ENCODE measurements around the gene TRAPPC2L.
"Not testable (repeated sequence)": the region's sequence is repeated elsewhere in the genome, so short reads cannot be mapped to it uniquely, and the experiment has no call there.

Gene TRAPPC2L

GRCh38 chr16:88878967-88879787, 22.2 kb downstream of the TRAPPC2L start:
- DNase-seq (ENCODE audit: low read depth): no peak

- DNase-seq (ENCODE audit: low read depth): no peak
Observed at GRCh38 chr16:88879788-88880055, 22.8 kb downstream of the TRAPPC2L start.

DNA sequence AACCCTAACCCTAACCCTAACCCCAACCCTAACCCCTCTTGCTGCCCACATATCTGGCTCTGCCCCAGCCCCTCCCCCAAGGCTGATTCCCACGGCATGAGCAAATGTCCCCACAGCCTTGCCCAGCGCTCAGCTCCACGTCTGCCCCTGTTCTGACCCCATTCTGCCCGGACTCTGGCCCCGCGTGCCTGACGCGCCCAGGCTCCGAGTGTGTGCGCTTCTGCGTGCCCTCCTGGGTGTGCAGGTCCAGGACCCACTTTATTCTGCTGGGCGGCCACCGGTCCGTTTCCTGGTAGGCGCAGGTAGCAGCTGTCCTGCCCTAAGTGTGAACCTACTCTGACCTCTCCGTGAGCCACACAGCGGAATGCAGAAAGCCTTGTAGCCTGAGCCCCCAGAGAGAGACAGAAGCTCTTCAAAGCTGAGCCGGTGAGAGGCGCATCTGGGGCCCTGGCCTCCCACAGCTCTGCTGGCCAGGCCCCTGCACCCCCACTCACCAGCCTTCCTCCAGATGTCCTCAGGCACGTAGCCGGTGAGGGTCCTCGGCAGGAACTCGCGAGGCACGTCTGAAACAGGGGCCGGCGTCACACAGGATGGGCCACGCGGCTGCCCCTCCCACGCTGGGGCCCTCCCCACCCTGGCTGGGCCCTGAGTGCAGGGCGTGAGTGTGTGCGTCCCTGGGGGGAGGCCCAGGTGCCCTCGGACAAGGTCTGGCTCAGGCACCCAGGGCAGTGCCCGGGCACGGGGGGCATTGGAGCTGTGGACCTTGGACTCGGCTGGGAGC, 23.5 kb downstream of the TRAPPC2L start:
- DNase-seq (ENCODE audit: low read depth): no peak

GRCh38 chr16:88881007-88881615, 24.2 kb downstream of the TRAPPC2L start:
- DNase-seq (ENCODE audit: low read depth): no peak

GRCh38 chr16:88881675-88882357, 24.9 kb downstream of the TRAPPC2L start:
- no peak for DNase-seq (ENCODE audit: low read depth)

DNA sequence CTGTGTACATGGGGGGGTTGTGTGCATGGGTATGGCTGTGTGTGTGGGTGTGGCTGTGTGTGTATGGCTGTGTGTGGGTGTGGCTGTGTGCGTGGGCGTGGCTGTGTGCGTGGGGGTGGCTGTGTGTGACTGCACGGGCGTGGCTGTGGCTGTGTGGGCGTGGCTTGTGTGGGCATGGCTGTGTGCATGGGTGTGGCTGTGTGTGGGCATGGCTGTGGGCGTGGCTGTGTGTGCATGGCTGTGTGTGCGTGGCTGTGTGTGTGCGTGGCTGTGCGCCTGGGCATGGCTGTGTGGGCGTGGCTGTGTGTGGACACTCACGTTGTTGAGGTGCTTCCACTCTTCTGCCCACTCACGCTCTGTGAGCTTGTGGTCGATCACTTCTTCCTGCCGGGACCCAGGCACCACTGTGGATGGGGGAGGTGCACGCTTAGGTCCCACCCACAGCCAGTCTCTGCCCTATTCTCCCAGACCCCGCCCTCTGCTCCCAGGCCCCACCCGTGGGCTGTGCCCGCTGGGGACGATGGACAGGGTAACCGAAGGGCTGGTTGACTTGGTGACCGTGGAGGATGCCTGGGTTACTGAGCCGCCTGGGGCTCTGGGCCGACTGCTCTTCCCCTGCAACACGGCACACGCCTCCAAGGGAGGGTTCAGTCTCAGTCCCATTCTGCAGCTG, 25.6 kb downstream of the TRAPPC2L start:
- DNase-seq (ENCODE audit: low read depth): no peak

- no peak for DNase-seq (ENCODE audit: low read depth)
Observed at GRCh38 chr16:88883117-88883895, 26.4 kb downstream of the TRAPPC2L start.

DNA sequence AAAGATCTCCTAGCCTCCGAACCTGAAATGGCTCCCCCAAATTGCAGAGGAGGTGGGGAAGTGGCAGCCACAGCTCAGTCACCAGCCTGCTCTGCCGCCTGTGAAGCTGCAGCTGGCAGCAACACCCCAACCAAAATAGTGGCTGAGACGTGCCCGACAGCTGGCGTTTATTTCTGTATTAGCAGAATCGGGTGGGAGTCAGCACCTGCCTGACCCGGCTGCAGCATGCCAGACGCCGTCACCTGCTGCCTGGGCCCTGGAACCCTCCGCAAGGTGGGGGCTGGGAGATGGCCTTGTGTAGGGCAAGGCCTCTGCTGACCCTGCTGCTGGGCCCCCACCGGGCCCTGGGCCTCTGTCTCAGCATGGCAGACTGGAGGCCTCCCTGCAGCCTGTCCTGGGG, 27.0 kb downstream of the TRAPPC2L start:
- DNase-seq (ENCODE audit: low read depth): no peak

DNA sequence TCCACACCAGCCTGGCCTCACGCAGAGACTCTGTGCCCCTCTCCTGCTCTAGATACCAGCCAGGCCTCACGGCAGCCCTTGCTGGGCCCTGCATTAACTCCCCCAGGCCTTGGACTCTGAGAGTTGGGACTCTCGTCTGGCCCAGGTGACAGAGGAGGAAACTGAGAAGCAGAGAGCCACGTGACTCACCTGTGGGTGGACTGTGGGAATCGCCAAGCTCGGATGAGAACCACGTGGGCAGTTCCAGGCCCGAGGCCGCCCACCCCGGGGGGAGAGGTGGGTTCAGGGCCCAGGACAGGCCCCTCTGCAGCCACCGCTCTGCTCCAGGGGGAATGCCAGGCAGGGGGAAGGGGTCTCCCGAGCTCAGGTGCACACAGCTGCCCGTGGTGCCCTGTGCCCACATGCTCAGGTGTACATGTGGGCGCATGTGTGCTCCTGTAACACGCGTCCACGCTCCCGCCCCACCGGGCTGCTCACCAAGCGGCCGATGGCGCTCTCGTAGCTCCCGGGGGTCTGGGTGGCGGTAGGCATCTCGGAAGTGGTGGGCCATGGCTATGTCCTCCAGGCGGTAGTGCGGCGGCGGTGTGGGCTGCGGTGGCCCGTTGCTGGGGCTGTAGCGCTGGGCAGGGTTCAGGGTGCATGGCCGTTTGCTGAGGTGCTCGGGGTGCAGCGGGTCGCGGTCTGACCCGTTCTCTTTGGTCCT, 27.8 kb downstream of the TRAPPC2L start:
- DNase-seq (ENCODE audit: low read depth): no peak

DNA sequence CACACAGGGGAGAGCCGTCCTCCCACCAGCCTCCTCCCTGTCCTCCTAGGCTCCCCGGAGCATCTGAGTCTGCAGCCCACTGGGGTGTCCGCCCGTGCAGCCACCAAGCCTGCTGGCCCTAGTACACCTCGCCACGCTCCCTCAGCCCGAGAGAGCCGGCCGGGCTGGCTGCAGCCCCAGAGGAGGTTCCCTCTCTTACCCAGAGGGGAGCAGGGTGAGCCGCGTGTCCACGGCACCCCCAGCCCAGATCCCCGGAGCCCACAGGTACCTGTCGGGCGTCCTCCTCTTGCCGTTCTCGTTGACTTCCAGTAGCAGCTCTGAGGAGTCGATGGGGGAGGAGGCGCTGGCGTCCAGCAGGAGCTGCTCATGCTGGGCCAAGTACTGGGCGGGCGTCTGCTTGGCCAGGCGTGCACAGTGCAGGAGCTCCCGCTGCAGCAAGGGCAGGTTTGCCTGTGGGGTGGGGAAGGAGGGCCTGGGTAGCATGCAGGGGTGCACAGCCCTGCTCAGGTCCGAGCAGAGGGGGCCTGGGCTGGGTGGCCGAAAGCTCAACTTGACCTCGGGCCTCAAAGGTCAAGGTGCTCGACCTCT, 28.9 kb downstream of the TRAPPC2L start:
- DNase-seq (ENCODE audit: low read depth): no peak

DNA sequence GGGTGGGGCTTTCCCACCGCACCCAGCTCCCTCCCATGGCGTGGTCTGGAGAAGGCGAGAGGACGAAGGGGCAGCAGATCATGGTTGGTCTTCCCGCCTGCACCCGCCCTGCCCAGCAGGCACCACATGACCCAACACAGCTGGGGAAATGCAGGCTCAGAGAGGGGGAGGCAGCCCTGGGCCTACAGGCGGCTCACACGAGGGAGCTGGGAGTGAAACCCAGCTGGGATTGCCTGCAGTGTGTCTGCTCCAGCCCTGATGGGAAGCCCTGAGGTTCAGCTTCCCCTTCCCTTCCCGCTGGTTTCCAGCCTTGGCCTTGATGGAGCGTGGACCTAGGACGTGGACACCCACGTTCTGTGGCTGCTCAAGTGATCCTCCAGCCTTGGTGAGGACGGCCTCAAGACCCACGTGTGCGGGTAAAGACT, 29.5 kb downstream of the TRAPPC2L start:
- DNase-seq (ENCODE audit: low read depth): no peak

DNA sequence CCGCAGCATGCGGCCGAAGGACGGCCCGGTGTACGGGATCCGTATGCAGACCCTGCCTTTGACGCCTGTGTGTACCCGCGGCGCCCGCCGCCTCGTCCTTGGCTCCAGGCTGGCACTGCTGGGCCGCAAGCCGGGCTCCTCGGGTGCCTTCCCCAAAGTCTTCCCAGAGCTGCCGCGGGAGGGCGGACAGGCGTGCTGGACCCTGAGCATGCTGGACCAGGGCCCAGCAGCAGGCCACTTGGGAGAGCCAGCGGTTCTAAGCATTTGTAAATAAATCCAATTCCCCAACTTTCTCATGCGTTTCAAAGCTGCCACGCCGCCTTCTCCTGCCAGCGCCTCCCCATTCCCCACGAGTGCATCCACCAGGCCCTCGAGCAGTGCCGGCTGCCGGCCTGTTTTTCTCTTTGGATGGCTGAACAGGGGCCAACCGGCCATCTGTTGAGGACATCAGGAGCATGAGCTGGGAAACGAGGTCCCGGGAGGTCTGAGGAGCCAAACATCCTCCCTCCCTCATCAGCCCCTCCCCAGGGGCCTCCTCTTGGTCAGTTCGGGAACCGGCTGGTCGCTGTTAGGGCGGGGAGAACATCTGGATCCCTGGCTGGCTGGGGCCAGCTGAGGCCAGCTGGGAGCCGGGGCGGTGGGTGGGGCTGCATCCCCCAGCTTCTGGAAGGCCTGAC, 30.1 kb downstream of the TRAPPC2L start:
- DNase-seq (ENCODE audit: low read depth): no peak

- no peak for DNase-seq (ENCODE audit: low read depth)
Observed at GRCh38 chr16:88888057-88888456, 31.1 kb downstream of the TRAPPC2L start.

DNA sequence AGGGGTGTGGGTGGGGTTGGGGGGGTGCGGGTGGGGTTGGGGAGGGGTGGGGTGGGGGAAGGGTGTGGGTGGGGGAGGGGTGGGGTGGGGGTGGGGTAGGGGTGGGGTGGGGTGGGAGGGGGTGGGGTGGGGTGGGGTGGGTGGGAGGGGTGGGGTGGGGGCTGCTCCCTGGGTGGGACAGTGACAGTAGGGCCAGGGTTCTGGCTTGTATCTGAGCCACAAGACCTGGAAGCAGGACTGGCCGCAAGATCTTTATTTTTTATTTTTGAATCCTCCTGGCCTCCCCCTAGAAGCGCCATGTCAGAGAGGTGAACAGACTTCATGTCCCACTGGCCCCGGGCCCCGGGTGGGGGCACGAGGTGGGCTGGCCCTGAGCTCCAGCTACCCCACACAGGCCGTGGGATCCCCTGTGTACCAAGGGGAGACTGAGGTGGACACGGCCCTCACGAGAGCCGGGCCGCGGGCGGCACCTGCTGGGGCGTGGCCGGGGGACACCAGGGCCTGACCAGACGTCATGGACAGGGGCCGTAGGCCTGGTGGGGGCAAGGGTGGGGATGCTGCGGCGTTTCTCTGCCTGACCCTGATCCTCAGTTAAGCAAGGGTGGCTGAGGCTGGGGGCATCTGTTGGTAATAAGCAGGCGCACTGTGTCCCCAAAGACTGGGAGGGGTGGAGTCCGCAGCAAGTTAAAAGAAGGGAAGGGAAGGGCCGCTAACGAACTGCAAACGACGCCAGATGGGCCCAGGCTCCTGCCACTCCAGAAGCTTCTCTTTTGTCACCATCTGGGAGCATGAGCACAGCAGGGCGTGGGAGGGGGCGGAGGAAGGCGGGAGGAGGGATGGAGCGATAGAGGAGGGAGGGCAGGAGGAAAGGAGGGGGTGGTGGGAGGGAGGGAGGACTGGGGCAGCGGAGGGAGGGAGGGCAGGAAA, 31.8 kb downstream of the TRAPPC2L start:
- DNase-seq (ENCODE audit: low read depth): no peak

- DNase-seq (ENCODE audit: low read depth): not testable (repeated sequence)
Observed at GRCh38 chr16:88889702-88890352, 32.9 kb downstream of the TRAPPC2L start.

GRCh38 chr16:88891083-88891482, 34.2 kb downstream of the TRAPPC2L start:
- DNase-seq (ENCODE audit: low read depth): no peak

- no peak for DNase-seq (ENCODE audit: low read depth)
Observed at GRCh38 chr16:88892065-88892464, 35.1 kb downstream of the TRAPPC2L start.
